Measurements from ENCODE around the gene PTPN7. TPM values are rescaled to one million over a fixed set of nuclear protein-coding genes. Genes with fewer than 3 reads are reported as not detected.

Gene PTPN7
- total and polyA plus RNA-seq, 4 donors: 0.75 to 7.0 (median 1.7) TPM

GRCh38 chr1:202204065-202204464 lies 43.7 kb upstream of the PTPN7 start (continued):
- TF ChIP-seq, protein P1, sequence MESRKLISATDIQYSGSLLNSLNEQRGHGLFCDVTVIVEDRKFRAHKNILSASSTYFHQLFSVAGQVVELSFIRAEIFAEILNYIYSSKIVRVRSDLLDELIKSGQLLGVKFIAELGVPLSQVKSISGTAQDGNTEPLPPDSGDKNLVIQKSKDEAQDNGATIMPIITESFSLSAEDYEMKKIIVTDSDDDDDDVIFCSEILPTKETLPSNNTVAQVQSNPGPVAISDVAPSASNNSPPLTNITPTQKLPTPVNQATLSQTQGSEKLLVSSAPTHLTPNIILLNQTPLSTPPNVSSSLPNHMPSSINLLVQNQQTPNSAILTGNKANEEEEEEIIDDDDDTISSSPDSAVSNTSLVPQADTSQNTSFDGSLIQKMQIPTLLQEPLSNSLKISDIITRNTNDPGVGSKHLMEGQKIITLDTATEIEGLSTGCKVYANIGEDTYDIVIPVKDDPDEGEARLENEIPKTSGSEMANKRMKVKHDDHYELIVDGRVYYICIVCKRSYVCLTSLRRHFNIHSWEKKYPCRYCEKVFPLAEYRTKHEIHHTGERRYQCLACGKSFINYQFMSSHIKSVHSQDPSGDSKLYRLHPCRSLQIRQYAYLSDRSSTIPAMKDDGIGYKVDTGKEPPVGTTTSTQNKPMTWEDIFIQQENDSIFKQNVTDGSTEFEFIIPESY (IDR thresholded peaks at IDR 0.05): no peak
- TF ChIP-seq NR2F2 (IDR thresholded peaks at IDR 0.05): no peak
- no peak for TF ChIP-seq CTCF (IDR thresholded peaks at IDR 0.05; ENCODE audit: low read depth, low read length, missing input control)

DNA sequence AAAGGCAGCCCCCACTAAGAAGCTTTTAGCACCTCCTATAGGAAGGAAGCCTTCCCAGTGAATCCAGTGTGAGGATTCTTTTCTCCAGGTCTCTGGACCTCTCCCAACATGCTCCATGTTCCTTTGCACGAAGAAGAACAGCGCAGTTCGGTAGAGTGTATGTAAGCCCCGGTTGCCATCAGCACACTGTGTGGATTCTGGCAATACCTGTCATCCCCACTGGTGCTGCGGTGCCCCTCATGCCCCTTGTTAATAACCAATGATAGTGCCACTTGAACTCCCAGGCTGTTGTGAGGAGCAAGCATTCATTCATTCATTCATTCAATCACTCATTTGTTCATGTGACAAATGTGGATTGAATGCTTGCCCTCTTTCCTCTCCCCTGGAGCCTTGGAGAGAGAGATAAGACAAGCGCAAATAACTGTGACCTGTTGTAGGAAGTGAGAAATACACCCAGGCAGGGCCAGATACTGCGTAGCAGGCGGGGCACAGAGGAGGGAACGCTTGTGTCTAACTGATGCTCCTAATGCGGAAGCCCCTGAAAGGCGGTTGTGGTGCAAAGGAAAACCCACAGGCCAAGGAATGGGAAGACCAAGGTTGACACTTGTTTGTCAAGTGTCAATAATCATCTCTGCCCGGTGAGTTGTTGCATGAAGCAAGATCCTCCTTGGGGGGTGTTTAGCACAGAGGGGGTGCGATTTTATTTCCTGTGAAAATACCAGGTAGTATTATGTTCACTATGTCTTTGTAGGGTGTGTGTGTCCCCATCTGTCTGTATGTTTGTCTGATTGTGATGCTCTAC lies 43.0 kb upstream of the PTPN7 start:
- DNase-seq (ENCODE audit: low spot score): no peak
- H3K4me1 ChIP-seq (ENCODE audit: control insufficient read depth in 4 of 4, insufficient read depth in 4 of 4, low read length in 3 of 4): no peaks in the 10 kb centered on the region
- 73% methylated on average over 13 of the region's 13 CpGs for WGBS
- no peak overlapping the region for H3K4me3 ChIP-seq (ENCODE audit: low read depth in 1 of 3, low read length in 3 of 3)
- no peak overlapping the region for H3K27ac ChIP-seq (ENCODE audit: low read depth in 1 of 2, low read length in 2 of 2)
- peaks cover 0 to 5% (median 0%) of the 10 kb centered on the region in 4 donors for H3K27me3 ChIP-seq (ENCODE audit: control insufficient read depth in 4 of 4, insufficient read depth in 4 of 4, low read length in 3 of 4)
- no peak for TF ChIP-seq YY1 (IDR thresholded peaks at IDR 0.05)
- TF ChIP-seq JUND (IDR thresholded peaks at IDR 0.05): no peak
- TF ChIP-seq RXRA (IDR thresholded peaks at IDR 0.05): no peak
- no peak for TF ChIP-seq NR2F2 (IDR thresholded peaks at IDR 0.05)
- TF ChIP-seq, protein P1 (IDR thresholded peaks at IDR 0.05): no peak
- no peak for TF ChIP-seq HNF4G (IDR thresholded peaks at IDR 0.05)
- TF ChIP-seq, protein P2, sequence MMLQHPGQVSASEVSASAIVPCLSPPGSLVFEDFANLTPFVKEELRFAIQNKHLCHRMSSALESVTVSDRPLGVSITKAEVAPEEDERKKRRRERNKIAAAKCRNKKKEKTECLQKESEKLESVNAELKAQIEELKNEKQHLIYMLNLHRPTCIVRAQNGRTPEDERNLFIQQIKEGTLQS (IDR thresholded peaks at IDR 0.05): no peak
- no peak for TF ChIP-seq EGR1 (IDR thresholded peaks at IDR 0.05; ENCODE audit: low read depth in 2 of 2)
- TF ChIP-seq CTCF (IDR thresholded peaks at IDR 0.05; ENCODE audit: low read depth, low read length, missing input control): no peak
- TF ChIP-seq, protein P3, sequence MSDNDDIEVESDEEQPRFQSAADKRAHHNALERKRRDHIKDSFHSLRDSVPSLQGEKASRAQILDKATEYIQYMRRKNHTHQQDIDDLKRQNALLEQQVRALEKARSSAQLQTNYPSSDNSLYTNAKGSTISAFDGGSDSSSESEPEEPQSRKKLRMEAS (IDR thresholded peaks at IDR 0.05): no peak
- TF ChIP-seq FOXA1 (IDR thresholded peaks at IDR 0.05): no peak
- TF ChIP-seq SP1 (IDR thresholded peaks at IDR 0.05): no peak
- no peak for TF ChIP-seq HNF4A (conservative IDR thresholded peaks at IDR 0.05)
- TF ChIP-seq FOXA2 (IDR thresholded peaks at IDR 0.05): no peak
- TF ChIP-seq, protein P4, sequence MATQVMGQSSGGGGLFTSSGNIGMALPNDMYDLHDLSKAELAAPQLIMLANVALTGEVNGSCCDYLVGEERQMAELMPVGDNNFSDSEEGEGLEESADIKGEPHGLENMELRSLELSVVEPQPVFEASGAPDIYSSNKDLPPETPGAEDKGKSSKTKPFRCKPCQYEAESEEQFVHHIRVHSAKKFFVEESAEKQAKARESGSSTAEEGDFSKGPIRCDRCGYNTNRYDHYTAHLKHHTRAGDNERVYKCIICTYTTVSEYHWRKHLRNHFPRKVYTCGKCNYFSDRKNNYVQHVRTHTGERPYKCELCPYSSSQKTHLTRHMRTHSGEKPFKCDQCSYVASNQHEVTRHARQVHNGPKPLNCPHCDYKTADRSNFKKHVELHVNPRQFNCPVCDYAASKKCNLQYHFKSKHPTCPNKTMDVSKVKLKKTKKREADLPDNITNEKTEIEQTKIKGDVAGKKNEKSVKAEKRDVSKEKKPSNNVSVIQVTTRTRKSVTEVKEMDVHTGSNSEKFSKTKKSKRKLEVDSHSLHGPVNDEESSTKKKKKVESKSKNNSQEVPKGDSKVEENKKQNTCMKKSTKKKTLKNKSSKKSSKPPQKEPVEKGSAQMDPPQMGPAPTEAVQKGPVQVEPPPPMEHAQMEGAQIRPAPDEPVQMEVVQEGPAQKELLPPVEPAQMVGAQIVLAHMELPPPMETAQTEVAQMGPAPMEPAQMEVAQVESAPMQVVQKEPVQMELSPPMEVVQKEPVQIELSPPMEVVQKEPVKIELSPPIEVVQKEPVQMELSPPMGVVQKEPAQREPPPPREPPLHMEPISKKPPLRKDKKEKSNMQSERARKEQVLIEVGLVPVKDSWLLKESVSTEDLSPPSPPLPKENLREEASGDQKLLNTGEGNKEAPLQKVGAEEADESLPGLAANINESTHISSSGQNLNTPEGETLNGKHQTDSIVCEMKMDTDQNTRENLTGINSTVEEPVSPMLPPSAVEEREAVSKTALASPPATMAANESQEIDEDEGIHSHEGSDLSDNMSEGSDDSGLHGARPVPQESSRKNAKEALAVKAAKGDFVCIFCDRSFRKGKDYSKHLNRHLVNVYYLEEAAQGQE (IDR thresholded peaks at IDR 0.05): no peak
- no peak for TF ChIP-seq GABPA (IDR thresholded peaks at IDR 0.05 in 1 of 2, conservative IDR thresholded peaks at IDR 0.05 in 1 of 2)
- TF ChIP-seq RAD21 (IDR thresholded peaks at IDR 0.05): no peak
- TF ChIP-seq TAF1 (conservative IDR thresholded peaks at IDR 0.05): no peak
- H3K36me3 ChIP-seq (ENCODE audit: control insufficient read depth in 4 of 4, insufficient read depth in 3 of 4, low read depth in 1 of 4, low read length in 3 of 4): no peaks in the 10 kb centered on the region
- no peak overlapping the region for H3K9ac ChIP-seq (ENCODE audit: low read depth in 1 of 2, low read length in 2 of 2)
- H3K9me3 ChIP-seq (ENCODE audit: control insufficient read depth in 4 of 4, low read length in 3 of 4): no peaks in the 10 kb centered on the region

Measured in liver (tissue), 9 donors.